CD4-positive, alpha-beta memory T cell (primary cell): ENCODE data around the gene FANK1. TPM values are rescaled to one million over a fixed set of nuclear protein-coding genes. Genes with fewer than 3 reads are reported as not detected.
A peak's percentile ranks its signal among the peaks of the same experiment; 100 is the strongest.

Source experiments
- CTCF ChIA-PET: fragments of 350-600 bp; sonication (Branson Sonifier 250); formaldehyde crosslinking; loops from one replicate; lab custom pipeline; 2021; ENCODE audit warnings: inconsistent platforms; ENCODE audit not compliant: partially characterized antibody; lab: Charles Lee
- POLR2A ChIA-PET: fragments of 350-600 bp; sonication (Branson Sonifier 250); formaldehyde crosslinking; loops from one replicate; lab custom pipeline; 2021; ENCODE audit not compliant: partially characterized antibody; lab: Charles Lee
- DNase-seq, 5 donors: peaks; one replicate each; pipeline versions ENCODE4 v3.0.0 to v3.0.0-alpha.2; 2020 to 2022; ENCODE audit warnings: mixed read lengths in 1 of 5
- H3K27ac ChIP-seq: one replicate; pipeline ENCODE4 v1.7.0; 2013; ENCODE audit warnings: low read depth, low read length
- H3K27me3 ChIP-seq: 2 replicates; pipeline ENCODE4 v1.7.0; 2013; ENCODE audit warnings: mild to moderate bottlenecking, low read length, moderate library complexity; ENCODE audit not compliant: insufficient read depth
- H3K36me3 ChIP-seq: 2 replicates; pipeline ENCODE4 v1.7.0; 2013; ENCODE audit warnings: mild to moderate bottlenecking, low read length, moderate library complexity; ENCODE audit not compliant: insufficient read depth
- H3K4me1 ChIP-seq: 2 replicates; pipeline ENCODE4 v1.7.0; 2013; ENCODE audit warnings: mild to moderate bottlenecking, low read length, moderate library complexity; ENCODE audit not compliant: insufficient read depth
- H3K4me3 ChIP-seq, 2 donors: one replicate each; pipeline ENCODE4 v1.7.0; 2013; ENCODE audit warnings: low read length in 2 of 2, mild to moderate bottlenecking in 1 of 2
- H3K9me3 ChIP-seq, 2 donors: one replicate each; pipeline ENCODE4 v1.7.0; 2013; ENCODE audit warnings: low read length in 2 of 2, control low read depth in 1 of 2; ENCODE audit not compliant: control insufficient read depth in 1 of 2
- H3K27ac Mint-ChIP-seq, 7 donors: one replicate each; pipeline ENCODE4 v1.8.0; 2020 to 2021; ENCODE audit warnings: mixed read lengths in 7 of 7, mild to moderate bottlenecking in 6 of 7, inconsistent platforms in 3 of 7, moderate library complexity in 3 of 7
- H3K27me3 Mint-ChIP-seq, 2 donors: one replicate each; pipeline ENCODE4 v1.8.0; 2020 to 2021; ENCODE audit warnings: mixed read lengths in 2 of 2
- H3K36me3 Mint-ChIP-seq, 2 donors: one replicate each; pipeline ENCODE4 v1.8.0; 2020 to 2021; ENCODE audit warnings: mixed read lengths in 2 of 2, inconsistent platforms in 1 of 2, mild to moderate bottlenecking in 1 of 2
- H3K4me1 Mint-ChIP-seq, 4 donors: one replicate each; pipeline ENCODE4 v1.8.0; 2020 to 2021; ENCODE audit warnings: mixed read lengths in 4 of 4, mild to moderate bottlenecking in 1 of 4
- H3K4me3 Mint-ChIP-seq, 8 donors: one replicate each; pipeline ENCODE4 v1.8.0; 2020 to 2021; ENCODE audit warnings: mixed read lengths in 8 of 8, mild to moderate bottlenecking in 7 of 8, moderate library complexity in 6 of 8, inconsistent platforms in 3 of 8
- H3K9me3 Mint-ChIP-seq, 8 donors: one replicate each; pipeline ENCODE4 v1.8.0; 2020 to 2021; ENCODE audit warnings: mixed read lengths in 8 of 8, mild to moderate bottlenecking in 5 of 8, inconsistent platforms in 3 of 8, moderate library complexity in 1 of 8
- intact Hi-C: fragments of 100-400 bp; cut with micrococcal nuclease; formaldehyde crosslinking; loops from one replicate; pipeline ENCODE4 v1.15.1; 2023
- polyA plus RNA-seq, 2 donors: library from polyadenylated mRNA; unstranded; fragments of 300-500 nt; fragmentation: Illumina TruSeq; gene quantifications; one replicate each; pipeline ENCODE4 v1.2.3, GENCODE V29; 2021
- total RNA-seq, 2 experiments: library from RNA; stranded (reverse); gene quantifications; one replicate each; pipeline ENCODE4 v1.2.3, GENCODE V29; 2021

FANK1 gene
- total and polyA plus RNA-seq, 4 experiments from 2014 or later: 0.72 to 0.99 TPM; not detected in 2

DNA sequence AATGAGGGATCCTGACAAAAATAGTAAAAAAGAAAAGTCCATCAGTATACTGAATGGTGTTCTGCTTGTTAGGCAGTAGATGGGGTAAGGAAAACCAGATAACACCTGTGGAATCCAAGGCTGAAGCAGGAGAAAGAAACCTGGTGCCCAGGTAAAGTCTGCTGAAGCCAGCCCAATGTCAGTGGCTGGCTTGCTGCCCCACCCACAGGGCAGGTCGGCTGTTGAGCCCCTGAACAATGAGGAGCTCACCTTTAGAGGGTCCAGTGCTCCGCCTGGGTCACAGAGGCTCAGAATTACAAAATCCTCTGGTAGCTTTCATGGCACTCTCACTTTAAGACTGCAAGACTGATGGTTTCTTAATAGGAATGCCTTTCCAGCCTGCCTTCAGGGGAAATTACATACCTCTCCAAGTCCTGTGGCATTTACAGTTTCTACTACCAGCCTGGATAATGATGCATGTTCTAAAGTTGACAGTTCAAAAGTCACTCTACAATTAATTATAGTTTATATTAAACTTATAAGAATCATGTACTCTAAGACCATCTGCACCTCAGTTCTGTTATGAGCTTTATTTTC lies 39.1 kb upstream of the FANK1 start:
- Mint-ChIP-seq H3K27me3 (no peaks in the 10 kb centered on the region), H3K9me3 (no peaks in the 10 kb centered on the region), H3K36me3 (peaks cover 6 to 8% of the 10 kb centered on the region in 2 donors), H3K27ac (no peak overlapping the region), H3K4me1 (peaks cover 0 to 2% (median 0%) of the 10 kb centered on the region in 4 donors), H3K4me3 (no peak overlapping the region)
- DNase-seq: no peak
- H3K36me3 ChIP-seq: no peaks in the 10 kb centered on the region
- no peaks in the 10 kb centered on the region for H3K9me3 ChIP-seq
- H3K4me3 ChIP-seq: no peak overlapping the region
- H3K27me3 ChIP-seq: no peaks in the 10 kb centered on the region
- intact Hi-C loops: no loop called here
- CTCF ChIA-PET: interaction anchor here (1.1 kb wide), 1 partner anchor 11 kb away, joined by 3 read pairs; no protein-coding TSS in a partner anchor
- POLR2A ChIA-PET: interaction anchor here (0.7 kb wide), 1 partner anchor 10 kb away, joined by 5 read pairs; no protein-coding TSS in a partner anchor
- H3K27ac ChIP-seq: no peak overlapping the region
- H3K4me1 ChIP-seq: no peaks in the 10 kb centered on the region

DNA sequence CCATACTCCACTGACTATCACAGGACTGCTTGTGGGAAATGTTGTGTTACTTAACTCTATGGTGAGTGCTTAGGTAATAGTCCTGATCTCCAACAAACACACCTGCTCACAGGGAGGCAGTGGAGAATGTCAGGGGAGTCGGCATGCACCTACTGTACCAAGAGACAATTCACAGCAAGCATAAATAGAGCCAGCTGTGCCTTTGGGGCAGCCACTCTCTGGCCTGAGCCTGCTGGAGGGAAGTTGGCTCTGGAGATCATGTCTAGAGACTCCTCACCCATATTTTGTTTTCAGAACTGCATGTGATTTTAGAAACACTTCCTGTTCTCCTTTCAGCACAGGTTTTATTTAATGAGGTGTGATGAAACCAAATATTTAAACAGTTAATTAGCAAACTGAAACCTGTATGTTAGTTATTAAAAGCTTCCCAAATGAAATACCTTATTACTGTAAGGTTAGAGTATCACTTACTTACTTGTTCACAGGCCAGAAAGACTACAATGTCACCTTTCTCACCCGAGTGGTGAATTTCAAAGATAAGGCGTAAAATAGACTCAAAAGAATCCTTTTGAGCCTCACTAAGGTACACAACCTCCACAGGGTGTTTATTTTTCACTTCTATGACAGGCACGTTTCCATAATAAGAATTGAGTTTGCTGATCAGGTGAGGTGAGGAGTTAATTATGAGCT lies 37.1 kb upstream of the FANK1 start:
- H3K4me1 ChIP-seq: no peaks in the 10 kb centered on the region
- H3K4me3 Mint-ChIP-seq: no peak overlapping the region
- no peak for DNase-seq
- no peaks in the 10 kb centered on the region for H3K27me3 ChIP-seq
- ChIA-PET CTCF (no interaction called here), POLR2A (no interaction called here)
- intact Hi-C loops: no loop called here
- H3K27me3 Mint-ChIP-seq: no peaks in the 10 kb centered on the region
- H3K4me3 ChIP-seq: no peak overlapping the region
- peaks cover 0 to 2% (median 0%) of the 10 kb centered on the region in 4 donors for H3K4me1 Mint-ChIP-seq
- H3K9me3 ChIP-seq: no peaks in the 10 kb centered on the region
- H3K36me3 ChIP-seq: no peaks in the 10 kb centered on the region
- no peak overlapping the region for H3K27ac ChIP-seq
- no peaks in the 10 kb centered on the region for H3K36me3 Mint-ChIP-seq
- no peaks in the 10 kb centered on the region for H3K9me3 Mint-ChIP-seq
- no peak overlapping the region for H3K27ac Mint-ChIP-seq

GRCh38 chr10:125865120-125865519 lies 31.2 kb upstream of the FANK1 start:
- H3K27me3 Mint-ChIP-seq: no peaks in the 10 kb centered on the region
- intact Hi-C loops: no loop called here
- peaks cover 3 to 4% of the 10 kb centered on the region in 2 donors for H3K36me3 Mint-ChIP-seq
- Histone ChIP-seq H3K9me3 (no peaks in the 10 kb centered on the region), H3K27ac (no peak overlapping the region), H3K4me3 (no peak overlapping the region), H3K4me1 (no peaks in the 10 kb centered on the region), H3K27me3 (no peaks in the 10 kb centered on the region), H3K36me3 (no peaks in the 10 kb centered on the region)
- H3K27ac Mint-ChIP-seq: no peak overlapping the region
- no peak overlapping the region for H3K4me3 Mint-ChIP-seq
- no peak for DNase-seq
- H3K9me3 Mint-ChIP-seq: no peaks in the 10 kb centered on the region
- no peaks in the 10 kb centered on the region for H3K4me1 Mint-ChIP-seq
- POLR2A ChIA-PET: no interaction called here
- CTCF ChIA-PET: interaction anchor here (1.2 kb wide), 1 partner anchor 17 kb away, joined by 3 read pairs; no protein-coding TSS in a partner anchor

- H3K27ac ChIP-seq: no peak overlapping the region
- CTCF ChIA-PET: interaction anchor here (1.2 kb wide), 1 partner anchor 15 kb away, joined by 3 read pairs; no protein-coding TSS in a partner anchor
- no peaks in the 10 kb centered on the region for H3K9me3 ChIP-seq
- no peak for DNase-seq
- intact Hi-C loops: no loop called here
- no peak overlapping the region for H3K4me3 ChIP-seq
- H3K4me1 Mint-ChIP-seq: no peaks in the 10 kb centered on the region
- H3K27ac Mint-ChIP-seq: no peak overlapping the region
- H3K36me3 ChIP-seq: no peaks in the 10 kb centered on the region
- H3K4me3 Mint-ChIP-seq: no peak overlapping the region
- H3K27me3 Mint-ChIP-seq: no peaks in the 10 kb centered on the region
- no peaks in the 10 kb centered on the region for H3K4me1 ChIP-seq
- H3K36me3 Mint-ChIP-seq: peaks cover 3 to 4% of the 10 kb centered on the region in 2 donors
- H3K9me3 Mint-ChIP-seq: no peaks in the 10 kb centered on the region
- no peaks in the 10 kb centered on the region for H3K27me3 ChIP-seq
- POLR2A ChIA-PET: no interaction called here
These were observed 29.8 kb upstream of the FANK1 start for GRCh38 chr10:125866421-125867029.

DNA sequence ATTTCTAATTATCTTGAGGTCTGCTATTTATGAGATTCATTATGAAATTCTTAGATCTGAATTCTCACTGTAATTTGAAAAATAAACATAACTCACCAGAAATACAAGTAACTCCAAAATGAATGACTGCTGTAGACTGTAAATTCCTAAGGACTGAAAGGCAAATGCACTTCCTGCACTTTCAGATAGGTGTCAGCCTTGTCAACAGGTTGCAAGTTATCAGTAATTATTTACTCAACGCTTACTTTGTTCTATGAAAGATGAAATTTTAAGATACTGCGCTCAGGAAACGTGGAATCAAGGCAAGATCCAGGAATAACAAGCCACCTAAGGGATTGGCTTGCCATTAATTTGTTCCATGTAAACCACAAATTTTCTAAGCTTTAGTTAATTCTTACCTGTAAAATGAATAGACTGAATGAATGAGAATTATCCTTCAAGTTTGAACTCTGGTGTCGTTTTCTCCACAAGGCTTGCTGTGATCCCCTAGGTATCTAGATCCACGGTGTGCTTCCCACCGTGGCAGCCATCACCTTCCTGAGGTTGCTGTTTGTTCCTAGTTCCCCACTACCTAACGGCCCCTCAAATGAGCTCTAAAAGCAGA lies 27.9 kb upstream of the FANK1 start:
- no peaks in the 10 kb centered on the region for H3K4me1 Mint-ChIP-seq
- intact Hi-C loops: no loop called here
- no peaks in the 10 kb centered on the region for H3K9me3 Mint-ChIP-seq
- H3K4me3 Mint-ChIP-seq: no peak overlapping the region
- no peaks in the 10 kb centered on the region for H3K4me1 ChIP-seq
- peak in 4 of 5 donors; percentile 3 to 21 (median 6) for DNase-seq
- CTCF ChIA-PET: interaction anchor here (0.8 to 1.8 kb wide), 9 partner anchors 9 to 1985 kb away, joined by 3 to 9 read pairs (median 3); no protein-coding TSS in a partner anchor
- H3K36me3 Mint-ChIP-seq: peaks cover 3 to 4% of the 10 kb centered on the region in 2 donors
- no peaks in the 10 kb centered on the region for H3K27me3 ChIP-seq
- POLR2A ChIA-PET: no interaction called here
- no peak overlapping the region for H3K4me3 ChIP-seq
- H3K27ac ChIP-seq: no peak overlapping the region
- no peaks in the 10 kb centered on the region for H3K36me3 ChIP-seq
- no peaks in the 10 kb centered on the region for H3K9me3 ChIP-seq
- H3K27me3 Mint-ChIP-seq: no peaks in the 10 kb centered on the region
- H3K27ac Mint-ChIP-seq: no peak overlapping the region

DNA sequence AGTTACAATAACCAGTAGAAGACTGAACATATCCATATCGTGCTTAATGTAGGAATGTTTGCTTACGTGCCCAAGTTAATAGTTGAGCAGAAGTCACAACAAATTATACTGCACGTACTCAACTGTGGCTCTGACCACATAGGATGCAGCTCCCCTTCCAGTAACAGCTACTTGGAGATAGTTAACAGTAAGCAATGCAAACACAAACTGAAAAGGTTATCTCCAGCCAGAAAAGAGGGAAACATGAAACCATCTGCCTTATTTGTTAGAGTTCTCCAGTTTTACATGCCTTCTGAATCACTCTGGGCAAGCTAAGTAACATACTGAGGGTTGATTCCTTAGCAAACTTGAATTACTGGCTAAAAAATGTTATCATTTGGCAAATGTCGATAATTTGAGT lies 25.0 kb upstream of the FANK1 start:
- H3K27me3 ChIP-seq: no peaks in the 10 kb centered on the region
- no peaks in the 10 kb centered on the region for H3K36me3 ChIP-seq
- no peaks in the 10 kb centered on the region for H3K4me1 ChIP-seq
- H3K9me3 ChIP-seq: no peaks in the 10 kb centered on the region
- intact Hi-C loops: no loop called here
- Mint-ChIP-seq H3K9me3 (peaks cover 0 to 10% (median 5%) of the 10 kb centered on the region in 8 donors), H3K4me1 (no peaks in the 10 kb centered on the region), H3K4me3 (no peak overlapping the region), H3K27ac (no peak overlapping the region), H3K27me3 (no peaks in the 10 kb centered on the region), H3K36me3 (peaks cover 3 to 18% of the 10 kb centered on the region in 2 donors)
- DNase-seq: no peak
- CTCF ChIA-PET: interaction anchor here (1.2 to 1.8 kb wide), 2 partner anchors 11 to 13 kb away, joined by 3 to 5 read pairs; no protein-coding TSS in a partner anchor
- POLR2A ChIA-PET: no interaction called here
- no peak overlapping the region for H3K4me3 ChIP-seq
- H3K27ac ChIP-seq: no peak overlapping the region
